GM18511 (cell line): ENCODE measurements around the gene DLD.
"Not testable (repeated sequence)": the region's sequence is repeated elsewhere in the genome, so short reads cannot be mapped to it uniquely, and the experiment has no call there.

Experiments used
- ATAC-seq: cut with Tn5 transposase; IDR thresholded peaks from one replicate; pipeline ENCODE4 v1.9.1; 2021; ENCODE audit warnings: mild to moderate bottlenecking, moderate library complexity; ENCODE audit not compliant: unreplicated experiment

Gene DLD

GRCh38 chr7:107890962-107891635, at the start of gene DLD:
DLD (plus strand) TSS chr7:107891183; CDS start chr7:107891251, 68 bp downstream.
- ATAC-seq, result peak; percentile 98

DNA sequence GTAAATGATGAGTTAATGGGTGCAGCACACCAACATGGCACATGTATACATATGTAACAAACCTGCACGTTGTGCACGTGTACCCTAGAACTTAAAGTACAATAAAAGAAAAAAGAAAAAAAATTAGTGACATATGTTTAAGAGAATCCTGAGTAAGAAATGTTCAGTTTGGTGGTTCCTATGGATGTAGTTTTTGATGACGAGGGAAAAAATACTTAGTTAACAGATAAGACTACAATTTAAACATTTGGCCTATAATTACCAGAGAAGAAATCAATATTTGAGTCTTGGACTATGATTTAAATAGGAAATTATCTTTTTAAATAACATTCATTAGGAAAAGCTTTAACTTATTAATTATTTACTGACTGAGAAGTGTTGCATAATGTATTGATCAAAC, 48.8 kb upstream of the DLD start:
- ATAC-seq, result no peak

DNA sequence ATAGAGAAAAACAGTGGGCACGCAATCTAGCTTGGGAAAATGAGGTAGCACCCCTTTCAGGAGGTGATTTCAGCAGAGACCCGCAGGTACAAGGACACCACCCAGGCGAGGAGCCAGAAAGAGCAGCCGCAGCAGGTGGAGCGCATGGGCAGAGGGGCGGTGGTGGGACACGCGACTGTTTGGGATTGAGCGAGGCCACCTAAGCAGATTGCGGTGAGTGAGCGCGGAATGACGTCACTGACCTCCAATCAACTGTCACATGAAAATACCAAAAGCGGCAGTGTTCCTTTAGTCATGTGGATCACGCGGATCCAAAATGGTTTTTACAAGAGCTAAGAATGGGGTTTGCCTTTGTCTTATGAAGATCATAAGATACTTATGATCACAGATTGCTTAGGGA, 47.8 kb upstream of the DLD start:
- ATAC-seq, result no peak

DNA sequence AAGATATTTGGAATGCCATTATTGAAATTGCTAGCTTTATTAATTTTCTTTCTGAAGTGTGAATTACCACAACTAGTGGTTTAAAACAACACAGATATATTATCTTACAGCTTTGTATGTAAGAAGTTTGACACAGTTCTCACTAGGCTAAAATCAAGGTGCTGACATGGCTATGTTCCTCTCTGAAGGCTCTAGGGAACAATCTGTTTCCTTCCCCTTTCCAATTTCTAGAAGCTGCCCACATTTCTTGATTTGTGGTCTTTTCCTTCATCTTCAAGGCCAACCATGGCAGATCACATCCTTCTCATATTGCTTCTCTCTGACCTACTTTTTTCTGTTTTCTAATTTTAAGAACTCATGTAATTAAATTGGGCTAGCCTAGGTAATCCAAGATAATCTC, 44.7 kb upstream of the DLD start:
- no peak for ATAC-seq

DNA sequence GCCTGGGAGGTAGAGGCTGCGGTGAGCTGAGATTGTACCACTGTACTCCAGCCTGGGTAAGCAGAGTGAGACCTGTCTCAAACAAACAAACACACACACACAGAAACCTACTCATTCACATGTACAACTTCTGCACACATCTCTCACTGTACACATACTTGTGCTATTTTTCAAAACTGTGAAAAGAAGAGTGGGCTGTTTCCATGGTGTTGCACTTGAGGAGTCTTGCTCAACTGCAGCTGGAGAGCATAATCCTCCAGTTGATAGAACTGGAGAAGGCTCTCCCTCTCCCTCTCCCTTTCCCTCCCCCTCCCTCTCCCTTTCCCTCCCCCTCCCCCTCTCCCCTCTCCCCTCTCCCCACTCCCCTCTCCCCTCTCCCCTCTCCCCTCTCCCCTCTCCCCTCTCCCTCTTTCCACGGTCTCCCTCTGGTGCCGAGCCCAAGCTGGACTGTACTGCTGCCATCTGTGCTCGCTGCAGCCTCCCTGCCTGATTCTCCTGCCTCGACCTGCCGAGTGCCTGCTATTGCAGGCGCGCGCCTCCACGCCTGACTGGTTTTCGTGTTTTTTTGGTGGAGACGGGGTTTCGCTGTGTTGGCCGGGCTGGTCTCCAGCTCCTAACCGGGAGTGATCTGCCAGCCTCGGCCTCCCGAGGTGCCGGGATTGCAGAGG, 43.7 kb upstream of the DLD start:
- ATAC-seq, result no peak

DNA sequence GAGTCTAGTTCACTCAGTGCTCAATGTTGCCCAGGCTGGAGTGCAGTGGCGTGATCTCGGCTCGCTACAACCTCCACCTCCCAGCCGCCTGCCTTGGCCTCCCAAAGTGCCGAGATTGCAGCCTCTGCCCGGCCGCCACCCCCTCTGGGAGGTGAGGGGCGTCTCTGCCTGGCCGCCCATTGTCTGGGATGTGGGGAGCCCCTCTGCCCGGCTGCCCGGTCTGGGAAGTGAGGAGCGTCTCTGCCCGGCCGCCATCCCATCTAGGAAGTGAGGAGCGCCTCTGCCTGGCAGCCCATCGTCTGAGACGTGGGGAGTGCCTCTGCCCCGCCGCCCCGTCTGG, 43.2 kb upstream of the DLD start:
- ATAC-seq, result not testable (repeated sequence)

GRCh38 chr7:107848211-107848610, 42.8 kb upstream of the DLD start:
- not testable (repeated sequence) for ATAC-seq

DNA sequence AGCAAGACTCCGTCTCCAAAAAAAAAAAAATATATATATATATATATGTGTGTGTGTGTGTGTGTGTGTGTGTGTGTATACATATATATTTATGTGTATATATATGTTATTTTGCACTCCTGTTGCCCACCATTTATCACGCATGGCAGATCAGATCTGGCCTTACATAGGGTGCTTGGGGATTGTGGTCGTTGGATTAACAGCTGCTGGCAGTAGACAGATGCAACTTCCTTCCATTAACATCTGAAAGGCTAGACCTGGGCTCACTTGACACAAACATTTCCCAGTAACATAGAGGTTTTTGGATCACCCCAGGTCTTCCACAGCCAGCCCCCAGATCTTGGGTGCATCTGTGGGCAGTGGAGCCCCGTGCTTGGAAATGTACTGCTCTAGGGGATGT, 40.8 kb upstream of the DLD start:
- ATAC-seq, result no peak

GRCh38 chr7:107850643-107851042, 40.3 kb upstream of the DLD start:
- no peak for ATAC-seq

GRCh38 chr7:107854454-107854853, 36.5 kb upstream of the DLD start:
- no peak for ATAC-seq

DNA sequence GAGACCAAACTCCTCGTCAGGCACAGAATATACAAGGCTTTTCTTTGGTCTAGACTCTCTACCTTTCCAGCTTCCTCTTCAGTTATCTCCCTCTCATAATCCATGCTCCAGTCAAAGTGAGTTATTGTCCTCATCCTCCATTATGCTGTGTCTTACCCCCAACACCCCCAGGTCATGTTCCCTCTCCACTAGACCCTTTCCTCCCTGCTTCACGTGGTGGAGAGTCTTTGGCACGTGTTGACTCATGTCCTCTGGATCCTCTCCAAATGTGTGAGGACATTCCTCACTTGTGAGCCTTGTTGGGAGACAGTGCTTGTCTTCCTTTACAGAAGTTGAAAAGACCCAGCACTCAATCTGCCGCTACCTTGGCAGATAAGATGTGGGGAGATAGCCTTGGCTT, 36.0 kb upstream of the DLD start:
- ATAC-seq, result no peak

DNA sequence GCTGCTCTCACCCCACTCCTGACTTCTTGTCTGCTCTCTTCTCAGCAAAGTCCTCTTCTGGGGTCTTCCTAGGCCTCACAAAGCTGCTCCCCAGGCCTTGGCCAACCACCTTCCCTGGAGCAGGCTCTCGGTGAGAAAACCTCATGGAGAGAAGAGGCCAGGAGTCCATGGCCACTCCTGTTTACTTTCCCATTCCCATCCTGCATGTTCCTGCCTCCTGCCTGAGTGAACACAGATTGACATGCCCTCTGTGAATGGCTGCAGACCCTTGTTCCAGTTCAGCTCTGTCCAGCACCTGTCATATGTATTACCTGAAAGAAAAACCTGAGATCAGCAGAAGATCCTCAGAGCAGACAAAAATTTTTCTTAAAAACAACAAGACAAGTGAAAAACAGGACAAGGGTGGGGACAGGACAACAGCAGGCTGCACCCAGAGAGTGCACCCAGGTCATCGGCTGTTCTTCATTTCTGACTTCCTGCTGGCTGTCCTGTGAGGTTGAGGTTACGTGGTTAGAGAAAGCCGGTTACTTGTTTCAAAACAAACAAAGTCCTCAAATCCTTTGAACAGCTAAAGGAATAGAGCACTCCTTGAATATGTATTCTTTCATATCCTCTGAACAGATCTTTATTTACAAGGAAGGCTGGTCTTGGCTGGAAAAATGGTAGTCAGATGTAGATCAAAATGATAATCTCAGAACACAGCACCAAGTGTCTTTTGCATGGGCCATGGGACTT, 34.0 kb upstream of the DLD start:
- peak; percentile 52 for ATAC-seq

- no peak for ATAC-seq
These were observed 33.5 kb upstream of the DLD start for GRCh38 chr7:107857541-107857912.

DNA sequence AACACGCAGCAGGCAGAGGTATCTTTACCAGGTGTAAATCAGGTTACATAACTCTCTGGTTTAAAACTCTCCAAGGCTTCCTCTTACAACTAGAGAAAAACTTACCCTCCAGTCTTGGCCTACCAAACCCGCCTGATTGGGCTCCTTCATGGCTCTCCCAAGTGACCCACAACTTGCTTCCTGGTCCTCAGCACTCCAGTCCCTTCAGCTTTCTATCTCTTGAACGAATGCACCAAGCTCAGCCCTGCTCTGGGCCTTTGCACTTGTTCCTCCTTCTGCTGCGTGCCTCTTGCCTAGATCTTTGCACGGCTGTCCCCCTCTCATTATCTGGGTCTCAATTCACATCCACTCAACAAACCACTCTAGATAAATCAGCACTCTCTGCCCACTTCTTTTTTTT, 32.7 kb upstream of the DLD start:
- no peak for ATAC-seq

- no peak for ATAC-seq
These were observed 30.6 kb upstream of the DLD start for GRCh38 chr7:107860279-107860961.

GRCh38 chr7:107860981-107861652, 29.9 kb upstream of the DLD start:
- ATAC-seq, result no peak

DNA sequence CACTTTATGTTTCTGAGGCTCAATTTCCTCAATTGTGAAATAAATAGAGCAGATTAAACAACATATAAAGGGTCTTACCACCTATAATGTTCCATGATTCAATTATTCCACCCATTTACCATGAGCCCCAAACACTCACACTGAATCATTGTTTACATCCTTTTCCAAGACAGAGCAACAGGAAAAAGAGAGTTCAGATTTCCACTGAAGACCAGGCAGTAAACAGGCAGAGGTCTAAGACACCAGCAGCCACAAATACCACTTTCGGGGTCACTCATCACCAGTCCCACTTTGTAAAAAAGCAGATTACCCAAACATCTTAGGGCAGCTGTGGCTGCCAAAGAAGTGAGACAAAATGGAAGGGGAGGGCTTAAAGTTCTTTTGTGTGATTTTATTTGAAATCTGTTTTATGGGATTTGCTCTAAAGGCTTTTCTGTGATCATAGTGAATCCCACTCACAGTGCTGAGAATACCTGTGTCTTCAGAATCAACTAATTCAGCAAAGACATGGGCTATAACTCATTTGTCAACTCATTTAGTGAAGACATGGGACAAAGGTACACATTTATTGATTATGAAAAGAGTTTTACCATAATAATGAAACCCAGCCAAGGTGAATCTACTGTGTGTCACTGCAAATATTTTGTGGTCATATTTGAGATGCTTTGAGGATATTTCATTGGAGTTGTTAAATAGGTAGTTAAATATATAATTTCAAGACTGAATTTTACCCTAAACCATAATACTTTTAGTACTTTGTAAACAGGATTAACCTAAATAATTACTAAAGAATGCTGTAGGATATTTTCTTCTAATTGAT, 24.8 kb upstream of the DLD start:
- ATAC-seq, result no peak

DNA sequence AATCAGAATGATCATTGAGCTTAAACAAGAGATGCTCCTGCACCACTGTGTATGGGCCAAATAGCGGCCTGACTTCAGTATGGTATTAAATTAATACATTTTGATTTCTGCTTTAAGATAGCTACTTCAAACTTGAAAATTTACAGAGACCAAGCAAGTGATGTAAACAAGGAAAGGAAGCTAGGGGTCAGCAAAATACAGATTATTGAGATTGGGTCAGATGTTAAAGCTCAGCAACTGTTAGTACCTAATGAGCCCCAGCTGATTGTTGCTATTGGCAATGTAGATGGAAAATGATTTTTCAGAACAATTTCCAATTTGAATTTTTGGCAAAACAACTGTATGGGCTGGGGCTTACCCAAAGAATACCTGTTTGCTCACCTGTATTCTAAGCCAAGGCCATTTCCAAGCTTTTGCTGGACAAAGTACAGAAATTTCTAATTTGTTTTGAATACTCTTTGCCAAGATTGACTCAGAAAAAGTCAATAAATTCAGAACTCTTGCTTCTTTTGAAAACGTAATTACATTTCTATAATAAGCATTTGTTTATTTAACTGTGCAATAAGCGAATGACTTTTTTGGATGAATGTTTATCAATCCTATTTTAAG, 23.0 kb upstream of the DLD start:
- ATAC-seq, result no peak

GRCh38 chr7:107870427-107871000, 20.5 kb upstream of the DLD start:
- ATAC-seq, result no peak

- no peak for ATAC-seq
These were observed 16.9 kb upstream of the DLD start for GRCh38 chr7:107874111-107874510.
